HCT116 (cell line): ENCODE measurements around the gene RAG1. TPM values are rescaled to one million over a fixed set of nuclear protein-coding genes. Genes with fewer than 3 reads are reported as not detected.

ENCODE experiments used
- ATAC-seq: fragments of 200-7000 bp; cut with Tn5 transposase; 2 replicates; pipeline ENCODE4 v1.9.1; 2020; ENCODE audit warnings: mild to moderate bottlenecking, moderate library complexity
- BruUV-seq: library from RNA; stranded (reverse); fragments of 400-500 nt; replicated peaks from 2 replicates; lab custom pipeline; 2021; lab: Mats Ljungman, UMichigan
- CTCF ChIA-PET: fragments of 300-600 bp; sonication (Branson Sonifier 250); formaldehyde crosslinking; loops from one replicate; lab custom pipeline; 2021; ENCODE audit warnings: antibody characterized with exemption; lab: Charles Lee
- POLR2A ChIA-PET: fragments of 300-600, 350-600 bp; sonication (Branson Sonifier 250); formaldehyde crosslinking; loops from one replicate; lab custom pipeline; 2021; ENCODE audit warnings: antibody characterized with exemption; lab: Charles Lee
- RAD21 ChIA-PET, 2 experiments: fragments of 300-600 bp; sonication (Branson Sonifier 250); formaldehyde crosslinking; loops; one replicate each; lab custom pipeline; 2023; ENCODE audit warnings: low total read pairs in 2 of 2; ENCODE audit not compliant: uncharacterized antibody in 2 of 2, unreplicated experiment in 2 of 2, low non-redundant PET in 1 of 2; lab: Charles Lee
- DNase-seq: peaks from one replicate; pipeline ENCODE4 v3.0.0-alpha.2; 2010; ENCODE audit warnings: low read depth, low spot score
- H2AFZ ChIP-seq: fragments of 200-600 bp; shearing (Covaris generic), sonication (generic); 2 replicates; pipeline ENCODE4 v1.6.1; 2017; ENCODE audit warnings: low read depth, mixed run types, mixed read lengths, antibody characterized with exemption, low read length; ENCODE audit not compliant: poor library complexity, severe bottlenecking
- H3K27ac ChIP-seq: 2 replicates; pipeline ENCODE4 v1.5.1; 2012; ENCODE audit warnings: low read depth, low read length
- H3K27me3 ChIP-seq: fragments of 200-600 bp; sonication (generic); 2 replicates; pipeline ENCODE4 v1.6.1; 2016; ENCODE audit warnings: mixed run types, low read length, mixed read lengths; ENCODE audit not compliant: insufficient read depth
- H3K36me3 ChIP-seq, 2 experiments: fragments of 200-500 bp in 1 of 2; fragments of 200-600 bp in 1 of 2; sonication (Bioruptor generic) in 1 of 2; sonication (generic) in 1 of 2; 2 replicates each; pipeline versions ENCODE4 v1.5.1 to v1.6.1; 2014 to 2016; ENCODE audit warnings: low read length in 2 of 2, inconsistent platforms in 1 of 2, mixed read lengths in 1 of 2, mixed run types in 1 of 2; ENCODE audit not compliant: insufficient read depth in 2 of 2, control insufficient read depth in 1 of 2
- H3K4me1 ChIP-seq, 2 experiments: fragments of 200-600 bp in 1 of 2; sonication (generic) in 1 of 2; 2 replicates each; pipeline versions ENCODE4 v1.5.1 to v1.6.1; 2012 to 2017; ENCODE audit warnings: low read length in 2 of 2, inconsistent platforms in 1 of 2, mild to moderate bottlenecking in 1 of 2, mixed read lengths in 1 of 2, mixed run types in 1 of 2, moderate library complexity in 1 of 2; ENCODE audit not compliant: insufficient read depth in 2 of 2, control insufficient read depth in 1 of 2
- H3K4me2 ChIP-seq: fragments of 200-600 bp; sonication (generic); 2 replicates; pipeline ENCODE4 v1.6.1; 2017; ENCODE audit warnings: mixed run types, low read length, mixed read lengths
- H3K4me3 ChIP-seq, 2 experiments: fragments of 200-600 bp in 1 of 2; sonication (generic) in 1 of 2; replicated peaks in 1 of 2; 2 replicates each; pipeline ENCODE4 v1.5.1; 2011 to 2016; ENCODE audit warnings: low read length in 2 of 2, control low read depth in 1 of 2, low read depth in 1 of 2, mild to moderate bottlenecking in 1 of 2, mixed read lengths in 1 of 2, mixed run types in 1 of 2
- H3K79me2 ChIP-seq: fragments of 200-600 bp; sonication (generic); 2 replicates; pipeline ENCODE4 v1.6.1; 2017; ENCODE audit warnings: mild to moderate bottlenecking, mixed run types, low read length, moderate library complexity, mixed read lengths; ENCODE audit not compliant: insufficient read depth
- H3K9ac ChIP-seq: fragments of 200-600 bp; sonication (generic); 2 replicates; pipeline ENCODE4 v1.6.1; 2016; ENCODE audit warnings: low read length, mixed read lengths
- H3K9me2 ChIP-seq: fragments of 200-600 bp; sonication (generic), shearing (Covaris generic); 2 replicates; pipeline ENCODE4 v1.6.1; 2017; ENCODE audit warnings: mixed run types, mild to moderate bottlenecking, moderate library complexity; ENCODE audit not compliant: insufficient read depth
- H3K9me3 ChIP-seq, 2 experiments: fragments of 200-500 bp in 1 of 2; fragments of 200-600 bp in 1 of 2; sonication (Bioruptor generic) in 1 of 2; sonication (generic) in 1 of 2; 2 replicates each; pipeline ENCODE4 v1.6.1; 2014 to 2017; ENCODE audit warnings: low read length in 2 of 2, mixed read lengths in 2 of 2, inconsistent platforms in 1 of 2, low read depth in 1 of 2, mild to moderate bottlenecking in 1 of 2, mixed run types in 1 of 2, moderate library complexity in 1 of 2; ENCODE audit not compliant: control insufficient read depth in 1 of 2, insufficient read depth in 1 of 2
- H4K20me1 ChIP-seq: fragments of 200-600 bp; sonication (generic), shearing (Covaris generic); 2 replicates; pipeline ENCODE4 v1.6.1; 2017; ENCODE audit warnings: mixed run types, mild to moderate bottlenecking, moderate library complexity; ENCODE audit not compliant: insufficient read depth
- CBX3 ChIP-seq: IDR thresholded peaks from 2 replicates; pipeline ENCODE4 v1.6.1; 2012; ENCODE audit warnings: low read depth
- EGR1 ChIP-seq: IDR thresholded peaks from 2 replicates; pipeline ENCODE4 v1.6.1; 2012; ENCODE audit warnings: low read depth
- EZH2 ChIP-seq: fragments of 200-600 bp; sonication (generic); IDR thresholded peaks from 2 replicates; pipeline ENCODE4 v1.6.1; 2017; ENCODE audit warnings: antibody characterized with exemption, mixed run types
- FOSL1 ChIP-seq: IDR thresholded peaks from 2 replicates; pipeline ENCODE4 v1.6.1; 2012; ENCODE audit warnings: low read depth
- JUND ChIP-seq: IDR thresholded peaks from 2 replicates; pipeline ENCODE4 v1.6.1; 2012
- POLR2A ChIP-seq: IDR thresholded peaks from 2 replicates; pipeline ENCODE4 v1.7.0; 2011; ENCODE audit warnings: borderline replicate concordance; ENCODE audit not compliant: insufficient read depth, insufficient read length; ENCODE audit errors: extremely low read depth
- RAD21 ChIP-seq: IDR thresholded peaks from 2 replicates; pipeline ENCODE4 v1.6.1; 2012; ENCODE audit warnings: low read depth, mild to moderate bottlenecking
- SIN3A ChIP-seq: IDR thresholded peaks from 2 replicates; pipeline ENCODE4 v1.6.1; 2012; ENCODE audit warnings: low read depth
- SP1 ChIP-seq: IDR thresholded peaks from 2 replicates; pipeline ENCODE4 v1.6.1; 2012; ENCODE audit warnings: low read depth
- TCF7L2 ChIP-seq: IDR thresholded peaks from 2 replicates; pipeline ENCODE4 v1.7.0; 2011; ENCODE audit warnings: borderline replicate concordance, inconsistent platforms; ENCODE audit not compliant: insufficient read depth, insufficient read length; ENCODE audit errors: extremely low read depth
- YY1 ChIP-seq: IDR thresholded peaks from 2 replicates; pipeline ENCODE4 v1.6.1; 2011; ENCODE audit warnings: low read length, low read depth, moderate library complexity, mild to moderate bottlenecking; ENCODE audit not compliant: insufficient replicate concordance; ENCODE audit errors: extremely low read depth
- ZNF274 ChIP-seq: fragments of 200-500 bp; sonication (Bioruptor generic); IDR thresholded peaks from 2 replicates; pipeline ENCODE4 v1.6.1; 2014; ENCODE audit warnings: mild to moderate bottlenecking, low read depth, low read length, inconsistent platforms
- intact Hi-C: fragments of 100-400 bp; cut with micrococcal nuclease; formaldehyde crosslinking; loops from 2 replicates; pipeline ENCODE4 v1.10.0; 2022
- total RNA-seq: library from RNA; stranded (reverse); gene quantifications from one replicate; pipeline ENCODE4 v1.2.1, GENCODE V29; 2021; ENCODE audit not compliant: unreplicated experiment
- TF ChIP-seq, protein P1 (sequence below): IDR thresholded peaks from 2 replicates; pipeline ENCODE4 v1.6.1; 2012
- TF ChIP-seq, protein P2 (sequence below): IDR thresholded peaks from 2 replicates; pipeline ENCODE4 v1.6.1; 2012; ENCODE audit warnings: low read depth
- TF ChIP-seq, protein P3 (sequence below): IDR thresholded peaks from 2 replicates; pipeline ENCODE4 v1.6.1; 2011; ENCODE audit warnings: mild to moderate bottlenecking, low read length, moderate library complexity; ENCODE audit not compliant: insufficient replicate concordance; ENCODE audit errors: extremely low read depth

RAG1 gene
- total RNA-seq, 1 experiment from 2014 or later: 0.54 TPM

DNA sequence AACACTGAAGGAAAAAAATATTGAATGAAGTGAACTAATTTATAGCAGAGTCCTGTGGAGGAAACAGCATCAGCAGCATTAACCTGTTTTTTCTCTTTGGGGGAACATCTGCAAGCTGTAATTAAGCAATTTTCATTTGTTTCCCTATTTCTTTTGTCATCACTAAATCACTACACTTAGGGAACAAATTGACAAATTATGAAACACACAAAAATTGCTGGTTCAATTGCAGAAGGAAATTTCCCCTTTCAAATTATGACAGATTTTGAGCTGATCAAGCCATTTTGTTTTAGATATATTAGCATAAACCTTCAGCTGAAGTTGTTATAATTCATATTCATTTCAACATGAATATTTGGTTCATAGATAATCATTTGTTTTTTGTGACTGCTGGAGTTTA is 52.4 kb downstream of the RAG1 start:
- ATAC-seq (no peak), DNase-seq (no peak)
- Histone ChIP-seq H3K27ac (no peak overlapping the region), H2AFZ (no peak overlapping the region), H3K9ac (no peak overlapping the region), H3K4me1 (no peaks in the 10 kb centered on the region), H3K79me2 (no peaks in the 10 kb centered on the region), H3K4me2 (no peak overlapping the region), H3K9me3 (no peaks in the 10 kb centered on the region), H3K36me3 (no peaks in the 10 kb centered on the region), H3K4me3 (no peak overlapping the region), H3K27me3 (no peaks in the 10 kb centered on the region), H3K9me2 (no peaks in the 10 kb centered on the region), H4K20me1 (no peaks in the 10 kb centered on the region)
- no TSS peak for BruUV-seq
- ChIA-PET RAD21 (no interaction called here), POLR2A (no interaction called here), CTCF (no interaction called here)
- no peak for TF ChIP-seq EZH2
- TF ChIP-seq CBX3: no peak
- no peak for TF ChIP-seq FOSL1
- TF ChIP-seq TCF7L2: no peak
- TF ChIP-seq EGR1: no peak
- TF ChIP-seq, protein P1, sequence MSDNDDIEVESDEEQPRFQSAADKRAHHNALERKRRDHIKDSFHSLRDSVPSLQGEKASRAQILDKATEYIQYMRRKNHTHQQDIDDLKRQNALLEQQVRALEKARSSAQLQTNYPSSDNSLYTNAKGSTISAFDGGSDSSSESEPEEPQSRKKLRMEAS: no peak
- no peak for TF ChIP-seq ZNF274
- no peak for TF ChIP-seq YY1
- TF ChIP-seq SP1: no peak
- TF ChIP-seq, protein P2, sequence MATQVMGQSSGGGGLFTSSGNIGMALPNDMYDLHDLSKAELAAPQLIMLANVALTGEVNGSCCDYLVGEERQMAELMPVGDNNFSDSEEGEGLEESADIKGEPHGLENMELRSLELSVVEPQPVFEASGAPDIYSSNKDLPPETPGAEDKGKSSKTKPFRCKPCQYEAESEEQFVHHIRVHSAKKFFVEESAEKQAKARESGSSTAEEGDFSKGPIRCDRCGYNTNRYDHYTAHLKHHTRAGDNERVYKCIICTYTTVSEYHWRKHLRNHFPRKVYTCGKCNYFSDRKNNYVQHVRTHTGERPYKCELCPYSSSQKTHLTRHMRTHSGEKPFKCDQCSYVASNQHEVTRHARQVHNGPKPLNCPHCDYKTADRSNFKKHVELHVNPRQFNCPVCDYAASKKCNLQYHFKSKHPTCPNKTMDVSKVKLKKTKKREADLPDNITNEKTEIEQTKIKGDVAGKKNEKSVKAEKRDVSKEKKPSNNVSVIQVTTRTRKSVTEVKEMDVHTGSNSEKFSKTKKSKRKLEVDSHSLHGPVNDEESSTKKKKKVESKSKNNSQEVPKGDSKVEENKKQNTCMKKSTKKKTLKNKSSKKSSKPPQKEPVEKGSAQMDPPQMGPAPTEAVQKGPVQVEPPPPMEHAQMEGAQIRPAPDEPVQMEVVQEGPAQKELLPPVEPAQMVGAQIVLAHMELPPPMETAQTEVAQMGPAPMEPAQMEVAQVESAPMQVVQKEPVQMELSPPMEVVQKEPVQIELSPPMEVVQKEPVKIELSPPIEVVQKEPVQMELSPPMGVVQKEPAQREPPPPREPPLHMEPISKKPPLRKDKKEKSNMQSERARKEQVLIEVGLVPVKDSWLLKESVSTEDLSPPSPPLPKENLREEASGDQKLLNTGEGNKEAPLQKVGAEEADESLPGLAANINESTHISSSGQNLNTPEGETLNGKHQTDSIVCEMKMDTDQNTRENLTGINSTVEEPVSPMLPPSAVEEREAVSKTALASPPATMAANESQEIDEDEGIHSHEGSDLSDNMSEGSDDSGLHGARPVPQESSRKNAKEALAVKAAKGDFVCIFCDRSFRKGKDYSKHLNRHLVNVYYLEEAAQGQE: no peak
- TF ChIP-seq SIN3A: no peak
- no peak for TF ChIP-seq POLR2A
- TF ChIP-seq, protein P3, sequence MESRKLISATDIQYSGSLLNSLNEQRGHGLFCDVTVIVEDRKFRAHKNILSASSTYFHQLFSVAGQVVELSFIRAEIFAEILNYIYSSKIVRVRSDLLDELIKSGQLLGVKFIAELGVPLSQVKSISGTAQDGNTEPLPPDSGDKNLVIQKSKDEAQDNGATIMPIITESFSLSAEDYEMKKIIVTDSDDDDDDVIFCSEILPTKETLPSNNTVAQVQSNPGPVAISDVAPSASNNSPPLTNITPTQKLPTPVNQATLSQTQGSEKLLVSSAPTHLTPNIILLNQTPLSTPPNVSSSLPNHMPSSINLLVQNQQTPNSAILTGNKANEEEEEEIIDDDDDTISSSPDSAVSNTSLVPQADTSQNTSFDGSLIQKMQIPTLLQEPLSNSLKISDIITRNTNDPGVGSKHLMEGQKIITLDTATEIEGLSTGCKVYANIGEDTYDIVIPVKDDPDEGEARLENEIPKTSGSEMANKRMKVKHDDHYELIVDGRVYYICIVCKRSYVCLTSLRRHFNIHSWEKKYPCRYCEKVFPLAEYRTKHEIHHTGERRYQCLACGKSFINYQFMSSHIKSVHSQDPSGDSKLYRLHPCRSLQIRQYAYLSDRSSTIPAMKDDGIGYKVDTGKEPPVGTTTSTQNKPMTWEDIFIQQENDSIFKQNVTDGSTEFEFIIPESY: no peak
- TF ChIP-seq RAD21: no peak
- no peak for TF ChIP-seq JUND
- intact Hi-C loops: loop anchor here (10.0 kb wide), 1 partner anchor 325 kb away; the partner anchor contains the start of gene PRR5L
